Endodermal cell (in vitro differentiated cells): ENCODE results near the gene MOB3B. TPM values are rescaled to one million over a fixed set of nuclear protein-coding genes. Genes with fewer than 3 reads are reported as not detected.
"Not testable (repeated sequence)": the region's sequence is repeated elsewhere in the genome, so short reads cannot be mapped to it uniquely, and the experiment has no call there.

Source experiments
- DNase-seq: peaks from one replicate; pipeline ENCODE4 v3.0.0-alpha.2; 2017
- H3K27ac ChIP-seq: 2 replicates; pipeline ENCODE4 v1.5.1; 2013; ENCODE audit warnings: mild to moderate bottlenecking, low read depth, low read length, moderate library complexity
- H3K27me3 ChIP-seq: 2 replicates; pipeline ENCODE4 v1.6.1; 2013; ENCODE audit warnings: mild to moderate bottlenecking, low read length, moderate library complexity; ENCODE audit not compliant: insufficient read depth, control insufficient read depth, poor library complexity, severe bottlenecking
- H3K36me3 ChIP-seq: 2 replicates; pipeline ENCODE4 v1.7.0; 2013; ENCODE audit warnings: mild to moderate bottlenecking, low read length, moderate library complexity; ENCODE audit not compliant: control insufficient read depth, insufficient read depth
- H3K4me1 ChIP-seq: one replicate; pipeline ENCODE4 v1.7.0; 2013; ENCODE audit warnings: low read length; ENCODE audit not compliant: control insufficient read depth, insufficient read depth
- H3K4me3 ChIP-seq: 2 replicates; pipeline ENCODE4 v1.5.1; 2013; ENCODE audit warnings: mild to moderate bottlenecking, low read length, moderate library complexity
- H3K9ac ChIP-seq: 2 replicates; pipeline ENCODE4 v1.6.1; 2013; ENCODE audit warnings: mild to moderate bottlenecking, low read length, moderate library complexity; ENCODE audit not compliant: poor library complexity, severe bottlenecking; ENCODE audit errors: extremely low read depth
- H3K9me3 ChIP-seq: 2 replicates; pipeline ENCODE4 v1.6.1; 2013; ENCODE audit warnings: mild to moderate bottlenecking, low read length, moderate library complexity; ENCODE audit not compliant: control insufficient read depth
- H3K27ac Mint-ChIP-seq: 2 replicates; pipeline ENCODE4 v1.8.0; 2020; ENCODE audit warnings: mixed read lengths
- H3K27me3 Mint-ChIP-seq: 2 replicates; pipeline ENCODE4 v1.8.0; 2021; ENCODE audit warnings: mild to moderate bottlenecking, mixed read lengths; ENCODE audit not compliant: insufficient read depth
- H3K36me3 Mint-ChIP-seq: 2 replicates; pipeline ENCODE4 v1.8.0; 2020; ENCODE audit warnings: low read depth, mixed read lengths
- H3K4me1 Mint-ChIP-seq: 2 replicates; pipeline ENCODE4 v1.8.0; 2020; ENCODE audit warnings: mixed read lengths
- H3K4me3 Mint-ChIP-seq: 2 replicates; pipeline ENCODE4 v1.8.0; 2020; ENCODE audit warnings: mild to moderate bottlenecking, moderate library complexity, mixed read lengths
- H3K9me3 Mint-ChIP-seq: 2 replicates; pipeline ENCODE4 v1.8.0; 2020; ENCODE audit warnings: mild to moderate bottlenecking, mixed read lengths
- WGBS, 2 experiments: methylation state at CpG; one replicate each; pipeline versions ENCODE4 v1.1.5 to v1.1.7; 2013; ENCODE audit warnings: missing lambda C conversion rate in 2 of 2, mixed read lengths in 1 of 2; ENCODE audit not compliant: insufficient coverage in 1 of 2, insufficient read length in 1 of 2; 5-methylcytosine and 5-hydroxymethylcytosine counted together
- total RNA-seq, 2 donors: library from RNA; stranded (reverse); fragmentation: NEBNext Ultra II Directional in 1 of 2; extraction: Animal tissue kit (Norgen Biotek cat#: 25700) in 1 of 2; gene quantifications; 2 replicates in 1 of 2; 3 replicates in 1 of 2; pipeline ENCODE4 v1.2.1, GENCODE V29; 2021
- TF ChIP-seq, protein P1 (sequence below): fragments of 200-600 bp; sonication (generic); conservative IDR thresholded peaks from 2 replicates; pipeline ENCODE4 v1.5.0; 2021; ENCODE audit warnings: antibody characterized with exemption, mild to moderate bottlenecking

The MOB3B gene
- total RNA-seq, 2 donors from 2014 or later, result 5.6 to 6.2 TPM

- H3K27me3 ChIP-seq, result no peaks in the 10 kb centered on the region
- H3K9me3 ChIP-seq, result no peaks in the 10 kb centered on the region
- H3K4me3 ChIP-seq, result no peak overlapping the region
- no peaks in the 10 kb centered on the region for H3K36me3 ChIP-seq
- H3K4me3 Mint-ChIP-seq, result no peak overlapping the region
- TF ChIP-seq, protein P1, sequence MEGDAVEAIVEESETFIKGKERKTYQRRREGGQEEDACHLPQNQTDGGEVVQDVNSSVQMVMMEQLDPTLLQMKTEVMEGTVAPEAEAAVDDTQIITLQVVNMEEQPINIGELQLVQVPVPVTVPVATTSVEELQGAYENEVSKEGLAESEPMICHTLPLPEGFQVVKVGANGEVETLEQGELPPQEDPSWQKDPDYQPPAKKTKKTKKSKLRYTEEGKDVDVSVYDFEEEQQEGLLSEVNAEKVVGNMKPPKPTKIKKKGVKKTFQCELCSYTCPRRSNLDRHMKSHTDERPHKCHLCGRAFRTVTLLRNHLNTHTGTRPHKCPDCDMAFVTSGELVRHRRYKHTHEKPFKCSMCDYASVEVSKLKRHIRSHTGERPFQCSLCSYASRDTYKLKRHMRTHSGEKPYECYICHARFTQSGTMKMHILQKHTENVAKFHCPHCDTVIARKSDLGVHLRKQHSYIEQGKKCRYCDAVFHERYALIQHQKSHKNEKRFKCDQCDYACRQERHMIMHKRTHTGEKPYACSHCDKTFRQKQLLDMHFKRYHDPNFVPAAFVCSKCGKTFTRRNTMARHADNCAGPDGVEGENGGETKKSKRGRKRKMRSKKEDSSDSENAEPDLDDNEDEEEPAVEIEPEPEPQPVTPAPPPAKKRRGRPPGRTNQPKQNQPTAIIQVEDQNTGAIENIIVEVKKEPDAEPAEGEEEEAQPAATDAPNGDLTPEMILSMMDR, result no peak
- WGBS, 2 experiments, result 100% methylated on average over 1 of the region's 1 CpG
- H3K27me3 Mint-ChIP-seq, result no peaks in the 10 kb centered on the region
- no peaks in the 10 kb centered on the region for H3K9me3 Mint-ChIP-seq
- H3K27ac Mint-ChIP-seq, result no peak overlapping the region
- no peak overlapping the region for H3K27ac ChIP-seq
- DNase-seq, result no peak
- no peak overlapping the region for H3K9ac ChIP-seq
- H3K4me1 ChIP-seq, result no peaks in the 10 kb centered on the region
- H3K4me1 Mint-ChIP-seq, result peaks cover 11% of the 10 kb centered on the region
- no peaks in the 10 kb centered on the region for H3K36me3 Mint-ChIP-seq
Measured at GRCh38 chr9:27468000-27468399, 61.6 kb downstream of the MOB3B start.

- no peaks in the 10 kb centered on the region for H3K27me3 Mint-ChIP-seq
- Histone ChIP-seq H3K27me3 (no peaks in the 10 kb centered on the region), H3K27ac (no peak overlapping the region), H3K9me3 (no peaks in the 10 kb centered on the region), H3K4me3 (no peak overlapping the region), H3K4me1 (no peaks in the 10 kb centered on the region), H3K36me3 (no peaks in the 10 kb centered on the region), H3K9ac (no peak overlapping the region)
- H3K9me3 Mint-ChIP-seq, result no peaks in the 10 kb centered on the region
- no peak for DNase-seq
- no peak overlapping the region for H3K4me3 Mint-ChIP-seq
- H3K36me3 Mint-ChIP-seq, result no peaks in the 10 kb centered on the region
- H3K27ac Mint-ChIP-seq, result no peak overlapping the region
- 81 to 90% methylated on average over 2 to 4 of the region's 4 CpGs for WGBS, 2 experiments
- peaks cover 11% of the 10 kb centered on the region for H3K4me1 Mint-ChIP-seq
- TF ChIP-seq, protein P1, result no peak
Measured at GRCh38 chr9:27467486-27467885, 62.1 kb downstream of the MOB3B start.

GRCh38 chr9:27466516-27466915, 63.1 kb downstream of the MOB3B start:
- H3K4me3 Mint-ChIP-seq, H3K27ac ChIP-seq, H3K9me3 Mint-ChIP-seq, H3K27me3 Mint-ChIP-seq, H3K9me3 ChIP-seq, H3K36me3 Mint-ChIP-seq, H3K4me1 ChIP-seq, DNase-seq, H3K27me3 ChIP-seq, H3K27ac Mint-ChIP-seq, H3K4me3 ChIP-seq, H3K36me3 ChIP-seq, H3K4me1 Mint-ChIP-seq, H3K9ac ChIP-seq: not testable (repeated sequence)
- 81 to 100% methylated on average over 1 to 6 of the region's 6 CpGs for WGBS, 2 experiments

GRCh38 chr9:27464950-27465349, 64.7 kb downstream of the MOB3B start:
- H3K27ac ChIP-seq, H3K27me3 Mint-ChIP-seq, H3K9me3 Mint-ChIP-seq, H3K9me3 ChIP-seq, H3K4me3 Mint-ChIP-seq, H3K9ac ChIP-seq, DNase-seq, H3K4me1 ChIP-seq, H3K4me3 ChIP-seq, H3K4me1 Mint-ChIP-seq, H3K36me3 Mint-ChIP-seq, H3K27me3 ChIP-seq, H3K36me3 ChIP-seq, H3K27ac Mint-ChIP-seq: not testable (repeated sequence)
- WGBS, 2 experiments, result 92 to 93% methylated on average over 3 of the region's 3 CpGs
